Epithelial cell of proximal tubule (primary cell): ENCODE measurements around the gene OTUB2. TPM values are rescaled to one million over a fixed set of nuclear protein-coding genes. Genes with fewer than 3 reads are reported as not detected.

Source experiments
- DNase-seq: peaks from one replicate; pipeline ENCODE4 v3.0.0-alpha.2; 2011; ENCODE audit warnings: low read depth
- H3K4me3 ChIP-seq: 2 replicates; pipeline ENCODE4 v1.5.1; 2011; ENCODE audit warnings: low read depth, mild to moderate bottlenecking, low read length
- CTCF ChIP-seq: conservative IDR thresholded peaks from 2 replicates; pipeline ENCODE4 v1.5.1; 2012; ENCODE audit warnings: low read depth, mild to moderate bottlenecking, low read length
- total RNA-seq: library from RNA; depleted of rRNA; stranded (reverse); fragments of >200 nt; gene quantifications from 2 replicates; pipeline ENCODE4 v1.2.3, GENCODE V29; 2015

OTUB2 gene
- total RNA-seq, 1 donor from 2014 or later = 5.6 TPM

- TF ChIP-seq CTCF = no peak
- no peak for DNase-seq
- H3K4me3 ChIP-seq = no peak overlapping the region
Observed at GRCh38 chr14:94031161-94031882, 5.2 kb downstream of the OTUB2 start.

GRCh38 chr14:94031883-94032279, 5.7 kb downstream of the OTUB2 start:
- DNase-seq = no peak

GRCh38 chr14:94034886-94035285, 8.7 kb downstream of the OTUB2 start:
- DNase-seq = no peak
- H3K4me3 ChIP-seq = no peak overlapping the region
- TF ChIP-seq CTCF = no peak

More at GRCh38 chr14:94031883-94032279, 5.7 kb downstream of the OTUB2 start:
- no peak for TF ChIP-seq CTCF
- H3K4me3 ChIP-seq = no peak overlapping the region

- DNase-seq = no peak
- H3K4me3 ChIP-seq = no peak overlapping the region
- peak; percentile 90 for TF ChIP-seq CTCF
Observed at GRCh38 chr14:94036313-94037167, 10.4 kb downstream of the OTUB2 start.

GRCh38 chr14:94037954-94038353, 11.8 kb downstream of the OTUB2 start:
- no peak for TF ChIP-seq CTCF
- no peak for DNase-seq
- no peak overlapping the region for H3K4me3 ChIP-seq

GRCh38 chr14:94038510-94038909, 12.4 kb downstream of the OTUB2 start:
- H3K4me3 ChIP-seq = no peak overlapping the region
- no peak for DNase-seq
- TF ChIP-seq CTCF = no peak
